ENCODE measurements around the gene APBA2.

GRCh38 chr15:28915041-28915810, 29.5 kb downstream of the APBA2 start:
- TF ChIP-seq CTCF (IDR thresholded peaks at IDR 0.05): no peak
- no peak for TF ChIP-seq POLR2A (IDR thresholded peaks at IDR 0.05)

Data from sigmoid colon (tissue), 3 donors.